Stomach (tissue), 9 donors: Measurements from ENCODE around the gene C1QTNF6. TPM values are rescaled to one million over a fixed set of nuclear protein-coding genes. Genes with fewer than 3 reads are reported as not detected.
A peak's percentile ranks its signal among the peaks of the same experiment; 100 is the strongest.

Experiments used
- DNase-seq, 2 donors: peaks; one replicate each; pipeline versions ENCODE4 v3.0.0 to v3.0.0-alpha.2; 2013 to 2019
- H3K27ac ChIP-seq, 5 donors: fragments of 200-600 bp in 4 of 5; sonication (generic) in 4 of 5; one replicate each; pipeline ENCODE4 v1.5.1; 2013 to 2019; ENCODE audit warnings: mild to moderate bottlenecking in 1 of 5, moderate library complexity in 1 of 5
- H3K27me3 ChIP-seq, 3 donors: fragments of 200-600 bp; sonication (generic); one replicate each; pipeline ENCODE4 v1.5.1; 2017 to 2019; ENCODE audit warnings: mixed run types in 1 of 3
- H3K36me3 ChIP-seq, 4 donors: fragments of 200-600 bp; sonication (generic); 1 replicate in 3 of 4; 2 replicates in 1 of 4; pipeline ENCODE4 v1.5.1; 2016 to 2019
- H3K4me1 ChIP-seq, 4 donors: fragments of 200-600 bp; sonication (generic); one replicate each; pipeline ENCODE4 v1.5.1; 2016 to 2019
- H3K4me3 ChIP-seq, 4 donors: fragments of 200-600 bp; sonication (generic) in 3 of 4; one replicate each; pipeline ENCODE4 v1.5.1; 2016 to 2019; ENCODE audit warnings: mild to moderate bottlenecking in 1 of 4
- H3K9me3 ChIP-seq, 4 donors: fragments of 200-600 bp; sonication (generic); one replicate each; pipeline ENCODE4 v1.5.1; 2016 to 2019
- CTCF ChIP-seq, 7 experiments: fragments of 450-650 bp in 4 of 7; fragments of 200-600 bp in 3 of 7; sonication (generic) in 3 of 7; IDR thresholded peaks; one replicate each; pipeline ENCODE4 v1.5.1; 2016 to 2019; ENCODE audit warnings: antibody characterized with exemption in 7 of 7, control low read depth in 2 of 7, mild to moderate bottlenecking in 1 of 7
- EP300 ChIP-seq: sonication (generic); formaldehyde crosslinking; IDR thresholded peaks from one replicate; pipeline ENCODE4 v1.6.1; 2017; ENCODE audit warnings: antibody characterized with exemption
- POLR2A ChIP-seq, 4 donors: fragments of 450-650 bp; IDR thresholded peaks; one replicate each; pipeline ENCODE4 v1.6.1; 2016; ENCODE audit warnings: antibody characterized with exemption in 4 of 4, control low read depth in 2 of 4, mild to moderate bottlenecking in 1 of 4, moderate library complexity in 1 of 4
- POLR2AphosphoS5 ChIP-seq, 3 donors: sonication (generic); formaldehyde crosslinking; IDR thresholded peaks; one replicate each; pipeline ENCODE4 v1.6.1; 2016; ENCODE audit warnings: antibody characterized with exemption in 3 of 3
- WGBS, 5 donors: extraction: QIAGEN DNeasy Blood & Tissue Kit in 3 of 5; methylation state at CpG; one replicate each; pipeline versions ENCODE4 v1.1.5 to v1.1.7; 2013 to 2018; 5-methylcytosine and 5-hydroxymethylcytosine counted together
- intact Hi-C: fragments of 100-400 bp; cut with DNase I; formaldehyde crosslinking; loops from one replicate; pipeline ENCODE4 v1.15.1; 2023; ENCODE audit warnings: low total_unique reads
- polyA plus RNA-seq, 3 donors: library from polyadenylated mRNA; stranded (reverse); fragments of 200-250 nt; gene quantifications; one replicate each; pipeline ENCODE4 v1.2.3, GENCODE V29; 2013
- total RNA-seq, 5 donors: library from RNA; depleted of rRNA; stranded (reverse); fragments of >200 nt; gene quantifications; one replicate each; pipeline versions ENCODE4 v1.1.0 to v1.2.3, GENCODE V29; 2014 to 2016
- donor health status: healthy with polysubstance abuse.
- donor health status: Bipolar disorder and iron deficiency.
- donor health status: healthy.

Gene C1QTNF6
- total and polyA plus RNA-seq, 8 donors, result 0.45 to 10.4 (median 4.0) TPM; not detected in 1

- intact Hi-C loops, result no loop called here
- no peak for DNase-seq
- Histone ChIP-seq H3K36me3 (no peaks in the 10 kb centered on the region), H3K9me3 (no peaks in the 10 kb centered on the region), H3K27me3 (no peaks in the 10 kb centered on the region), H3K27ac (peak overlapping the region in 3 of 5 donors; percentile 5 to 65 (median 63)), H3K4me1 (peaks cover 18 to 35% (median 27%) of the 10 kb centered on the region in 4 donors), H3K4me3 (no peak overlapping the region)
- TF ChIP-seq EP300 (no peak), POLR2AphosphoS5 (IDR thresholded peaks at IDR 0.05) (no peak), POLR2A (IDR thresholded peaks at IDR 0.05) (no peak), CTCF (IDR thresholded peaks at IDR 0.05) (no peak)
- 27 to 39% (median 31%) methylated on average over 8 of the region's 8 CpGs for WGBS, 5 donors
Measured at GRCh38 chr22:37167981-37168647, 19.9 kb downstream of the C1QTNF6 start.

GRCh38 chr22:37167176-37167980 lies 20.7 kb downstream of the C1QTNF6 start:
- H3K9me3 ChIP-seq, result no peaks in the 10 kb centered on the region
- DNase-seq, result peak in 1 of 2 donors; percentile 39
- no peaks in the 10 kb centered on the region for H3K27me3 ChIP-seq
- no peaks in the 10 kb centered on the region for H3K36me3 ChIP-seq
- TF ChIP-seq CTCF (IDR thresholded peaks at IDR 0.05), result no peak
- TF ChIP-seq POLR2AphosphoS5 (IDR thresholded peaks at IDR 0.05), result no peak
- TF ChIP-seq EP300, result no peak
- no peak for TF ChIP-seq POLR2A (IDR thresholded peaks at IDR 0.05)
- H3K27ac ChIP-seq, result peak overlapping the region in 4 of 5 donors; percentile 41 to 65 (median 55)
- intact Hi-C loops, result no loop called here
- peak overlapping the region in 2 of 4 donors; percentile 8 to 17 for H3K4me3 ChIP-seq
- H3K4me1 ChIP-seq, result peaks cover 18 to 35% (median 27%) of the 10 kb centered on the region in 4 donors
- 57 to 67% (median 62%) methylated on average over 17 of the region's 17 CpGs for WGBS, 5 donors

- no peaks in the 10 kb centered on the region for H3K36me3 ChIP-seq
- WGBS, 5 donors, result 3 to 14% (median 9%) methylated on average over 5 to 13 of the region's 13 CpGs
- peak overlapping the region in 3 of 4 donors; percentile 2 to 17 (median 8) for H3K4me3 ChIP-seq
- no peaks in the 10 kb centered on the region for H3K9me3 ChIP-seq
- peak; percentile 88 to 94 for DNase-seq
- intact Hi-C loops, result no loop called here
- H3K4me1 ChIP-seq, result peaks cover 18 to 35% (median 27%) of the 10 kb centered on the region in 4 donors
- H3K27me3 ChIP-seq, result no peaks in the 10 kb centered on the region
- peak overlapping the region in 4 of 5 donors; percentile 41 to 65 (median 55) for H3K27ac ChIP-seq
- TF ChIP-seq EP300 (no peak), CTCF (IDR thresholded peaks at IDR 0.05) (peak in 5 of 7 experiments; percentile 65 to 95 (median 89)), POLR2A (IDR thresholded peaks at IDR 0.05) (no peak), POLR2AphosphoS5 (IDR thresholded peaks at IDR 0.05) (peak in 2 of 3 donors; percentile 28 to 73)
Measured at GRCh38 chr22:37166675-37167066, 21.4 kb downstream of the C1QTNF6 start.

- Histone ChIP-seq H3K36me3 (no peaks in the 10 kb centered on the region), H3K4me1 (peaks cover 18 to 35% (median 27%) of the 10 kb centered on the region in 4 donors), H3K27me3 (no peaks in the 10 kb centered on the region), H3K27ac (peak overlapping the region in 3 of 5 donors; percentile 47 to 65 (median 63)), H3K9me3 (peaks cover 0 to 5% (median 2%) of the 10 kb centered on the region in 4 donors), H3K4me3 (peak overlapping the region in 1 of 4 donors; percentile 17)
- TF ChIP-seq EP300 (no peak), POLR2A (IDR thresholded peaks at IDR 0.05) (no peak), CTCF (IDR thresholded peaks at IDR 0.05) (peak in 1 of 7 experiments; percentile 83), POLR2AphosphoS5 (IDR thresholded peaks at IDR 0.05) (no peak)
- 50 to 63% (median 55%) methylated on average over 20 to 25 of the region's 25 CpGs for WGBS, 5 donors
- intact Hi-C loops, result no loop called here
- peak in 1 of 2 donors; percentile 49 for DNase-seq
Measured at GRCh38 chr22:37165940-37166674, 21.9 kb downstream of the C1QTNF6 start.
